GM19351 (cell line): ENCODE measurements around the gene OR8B4.
A peak's percentile ranks its signal among the peaks of the same experiment; 100 is the strongest.
"Not testable (repeated sequence)": the region's sequence is repeated elsewhere in the genome, so short reads cannot be mapped to it uniquely, and the experiment has no call there.

ENCODE experiments used
- ATAC-seq: cut with Tn5 transposase; IDR thresholded peaks from one replicate; pipeline ENCODE4 v1.9.1; 2021; ENCODE audit warnings: mild to moderate bottlenecking, moderate library complexity; ENCODE audit not compliant: unreplicated experiment

Gene OR8B4

DNA sequence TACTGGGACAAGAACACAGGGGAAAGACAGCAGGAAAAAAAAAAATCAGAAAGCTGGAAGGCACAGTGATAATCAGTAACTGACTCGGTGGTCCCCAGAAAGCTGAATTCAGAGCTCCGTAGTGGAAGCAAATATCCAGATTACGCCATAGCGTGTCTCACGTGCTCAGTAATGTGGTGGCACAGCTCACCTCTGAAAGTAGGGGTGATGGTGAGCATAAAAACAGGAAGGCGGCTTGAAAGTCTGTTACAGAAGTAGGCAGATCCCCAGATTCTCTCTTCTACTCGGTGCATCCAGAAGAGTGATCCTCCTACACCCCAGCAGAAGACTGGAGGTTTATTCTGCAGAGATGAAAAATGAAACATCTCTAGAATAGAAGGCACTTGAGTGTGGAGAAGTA is 14.8 kb downstream of the OR8B4 start:
- no peak for ATAC-seq

GRCh38 chr11:124405581-124405980 is 19.1 kb downstream of the OR8B4 start:
- no peak for ATAC-seq

- ATAC-seq = not testable (repeated sequence)
Measured at GRCh38 chr11:124403186-124403585, 21.5 kb downstream of the OR8B4 start.

GRCh38 chr11:124402326-124402922 is 22.2 kb downstream of the OR8B4 start:
- ATAC-seq = peak; percentile 97

- no peak for ATAC-seq
Measured at GRCh38 chr11:124398924-124399323, 25.7 kb downstream of the OR8B4 start, which contains the start of gene OR8B3. OR8B3 (minus strand) TSS chr11:124399024; CDS start chr11:124397351, 1,673 bp downstream.

GRCh38 chr11:124396847-124397246 is 27.8 kb downstream of the OR8B4 start:
- not testable (repeated sequence) for ATAC-seq

- ATAC-seq = no peak
Measured at GRCh38 chr11:124394408-124394807, 30.3 kb downstream of the OR8B4 start.

- no peak for ATAC-seq
Measured at GRCh38 chr11:124384399-124384798, 40.3 kb downstream of the OR8B4 start, which contains the start of gene OR8B2. OR8B2 (minus strand) TSS chr11:124384499; CDS start chr11:124383343, 1,156 bp downstream.

GRCh38 chr11:124382857-124383256 is 41.8 kb downstream of the OR8B4 start:
- ATAC-seq = not testable (repeated sequence)

DNA sequence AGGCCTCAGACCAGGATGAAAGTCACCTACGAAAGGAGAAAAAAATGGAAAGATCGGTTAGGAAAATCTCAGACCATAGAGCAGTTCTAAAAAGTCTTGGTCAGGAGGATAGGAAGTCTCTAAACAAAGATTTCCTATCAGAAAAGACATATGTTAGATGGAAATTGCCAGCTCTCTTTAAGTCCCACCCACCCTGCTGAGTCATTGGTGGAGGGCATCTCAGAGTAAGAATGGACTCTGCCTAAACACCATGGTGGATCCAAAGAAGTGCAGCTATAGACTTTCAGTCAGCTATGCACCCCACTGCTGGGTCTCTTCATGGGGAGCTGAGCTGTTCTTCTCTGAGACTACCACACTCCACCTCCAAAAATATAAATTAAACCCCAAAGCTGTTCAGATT is 44.1 kb downstream of the OR8B4 start:
- no peak for ATAC-seq

DNA sequence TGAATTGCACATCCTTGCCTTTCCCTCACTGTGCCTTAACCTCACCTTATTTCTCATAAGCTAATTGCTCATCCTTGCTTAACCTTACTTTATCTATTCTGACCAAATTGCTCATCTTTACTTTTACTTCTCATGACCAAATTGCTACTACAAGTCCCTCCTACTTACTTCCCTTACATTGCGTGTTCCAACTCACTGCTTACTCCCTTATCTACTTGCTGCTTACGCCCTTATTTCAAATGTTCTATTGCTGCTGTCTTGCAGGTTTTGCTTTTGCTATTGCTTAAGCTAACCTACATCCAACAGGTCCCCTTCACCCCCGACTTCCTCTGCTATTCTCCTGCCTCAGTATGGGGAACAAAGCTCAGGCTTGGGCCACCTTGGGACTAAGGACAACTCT is 48.4 kb downstream of the OR8B4 start:
- ATAC-seq = no peak
